Midbrain (tissue), 1 donor: ENCODE results near the gene SRD5A3.
A peak's percentile ranks its signal among the peaks of the same experiment; 100 is the strongest.
"Not testable (repeated sequence)": the region's sequence is repeated elsewhere in the genome, so short reads cannot be mapped to it uniquely, and the experiment has no call there.

Experiments
- DNase-seq: peaks from one replicate; lab custom pipeline; 2025; lab: John Stamatoyannopoulos, UW

SRD5A3 gene

DNA sequence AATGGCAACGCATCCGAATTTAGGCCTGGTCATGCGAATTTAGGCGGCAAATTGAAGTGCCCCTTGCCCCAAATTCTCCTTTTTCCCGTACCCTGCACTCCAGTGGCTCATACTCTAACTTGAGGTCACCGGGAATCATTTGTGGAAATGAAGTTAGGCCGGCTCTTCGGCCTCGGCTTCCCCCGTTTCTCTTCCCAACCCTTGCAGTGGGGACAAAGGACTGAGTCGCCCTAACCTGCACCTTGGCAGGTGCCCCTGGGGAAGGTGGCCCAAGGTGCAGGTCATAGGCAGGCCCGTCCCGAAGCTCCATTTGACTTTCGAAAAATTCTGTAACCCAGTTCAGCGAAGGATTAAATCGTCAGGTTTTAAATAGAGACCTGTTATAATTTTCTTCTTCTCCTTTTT lies 811 bp downstream of the SRD5A3 start:
- no peak for DNase-seq

DNA sequence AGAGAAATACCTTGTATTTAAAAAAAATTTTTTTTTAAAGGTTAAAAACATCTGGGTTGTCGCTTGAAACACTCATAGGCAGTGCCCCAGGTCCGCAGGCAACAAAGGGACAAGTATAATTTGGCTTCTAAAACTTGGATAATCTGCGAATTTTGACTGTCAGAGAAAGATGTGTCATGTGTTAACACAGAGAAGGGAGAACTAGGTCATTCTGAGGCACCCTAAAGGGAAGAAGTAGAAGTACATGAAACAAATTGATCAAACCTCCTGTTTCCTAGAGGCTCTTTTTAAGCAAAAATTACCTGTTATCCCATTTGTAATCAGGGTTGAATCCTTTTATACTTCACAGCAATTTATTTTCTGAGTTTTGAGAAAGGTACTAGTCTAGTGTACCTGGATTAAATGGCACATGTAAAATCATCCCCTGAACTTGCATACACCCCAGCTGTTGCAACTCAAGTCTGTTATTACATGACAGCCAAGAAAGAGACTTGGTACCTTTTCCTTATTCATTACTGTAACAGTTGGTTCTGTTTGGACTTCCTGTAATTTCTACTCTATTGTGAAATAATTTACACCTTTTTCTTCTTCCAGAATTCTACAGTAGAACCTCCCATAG lies 1.7 kb downstream of the SRD5A3 start:
- DNase-seq, result no peak

DNA sequence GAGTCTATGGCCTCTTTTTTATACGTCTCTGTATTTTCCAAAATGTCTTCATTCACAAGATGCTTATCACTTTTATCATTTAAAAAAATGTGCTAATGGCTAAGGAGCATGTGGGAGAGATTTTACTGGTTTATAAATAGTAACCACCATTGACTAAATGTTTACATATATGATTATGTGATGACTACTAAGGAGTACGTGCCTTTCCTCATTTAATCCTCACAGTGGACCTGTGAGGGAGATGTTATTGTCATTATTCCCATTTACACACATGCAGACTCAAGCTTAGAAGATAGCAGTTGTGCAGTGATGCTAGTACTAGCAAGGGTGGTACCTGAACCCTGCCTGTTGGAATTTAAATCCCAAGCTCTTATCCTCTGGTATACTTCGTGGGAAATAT lies 2.4 kb downstream of the SRD5A3 start:
- no peak for DNase-seq

DNA sequence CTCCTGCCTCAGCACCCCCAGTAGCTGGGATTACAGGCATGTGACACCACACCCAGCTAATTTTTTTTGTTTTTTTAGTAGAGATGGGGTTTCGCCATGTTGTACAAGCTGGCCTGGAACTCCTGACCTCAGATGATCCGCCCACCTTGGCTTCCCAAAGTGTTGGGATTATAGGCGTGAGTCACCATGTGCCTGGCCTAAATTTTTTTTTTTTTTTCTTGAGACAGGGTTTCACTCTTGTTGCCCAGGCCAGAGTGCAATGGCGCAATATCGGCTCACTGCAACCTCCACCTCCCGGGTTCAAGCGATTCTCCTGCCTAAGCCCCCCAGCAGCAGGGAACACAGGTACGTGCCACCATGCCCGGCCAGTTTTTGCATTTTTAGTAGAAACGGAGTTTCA lies 4.8 kb downstream of the SRD5A3 start:
- not testable (repeated sequence) for DNase-seq

GRCh38 chr4:55351824-55352223 lies 5.8 kb downstream of the SRD5A3 start:
- no peak for DNase-seq

- DNase-seq, result no peak
Observed at GRCh38 chr4:55352726-55353125, 6.7 kb downstream of the SRD5A3 start.

DNA sequence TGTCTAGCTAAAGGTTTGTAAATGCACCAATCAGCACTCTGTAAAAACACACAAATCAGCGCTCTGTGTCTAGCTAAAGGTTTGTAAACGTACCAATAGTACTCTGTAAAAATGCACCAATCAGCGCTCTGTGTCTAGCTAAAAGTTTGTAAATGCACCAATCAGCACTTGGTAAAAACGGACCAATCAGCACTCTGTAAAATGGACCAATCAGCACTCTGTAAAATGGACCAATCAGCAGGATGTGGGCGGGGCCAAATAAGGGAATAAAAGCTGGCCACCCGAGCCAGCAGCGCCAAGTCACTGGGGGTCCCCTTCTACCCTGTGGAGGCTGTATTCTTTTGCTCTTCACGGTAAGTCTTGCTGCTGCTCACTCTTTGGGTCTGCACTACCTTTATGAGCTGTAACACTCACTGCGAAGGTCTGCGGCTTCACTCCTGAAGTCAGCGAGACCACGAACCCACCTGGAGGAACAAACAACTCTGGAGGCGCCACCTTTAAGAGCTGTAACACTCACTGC lies 7.2 kb downstream of the SRD5A3 start:
- not testable (repeated sequence) for DNase-seq

- DNase-seq, result no peak
Observed at GRCh38 chr4:55354648-55355047, 8.6 kb downstream of the SRD5A3 start.

GRCh38 chr4:55355555-55355954 lies 9.5 kb downstream of the SRD5A3 start:
- DNase-seq, result no peak

GRCh38 chr4:55356991-55357461 lies 11.0 kb downstream of the SRD5A3 start:
- no peak for DNase-seq

DNA sequence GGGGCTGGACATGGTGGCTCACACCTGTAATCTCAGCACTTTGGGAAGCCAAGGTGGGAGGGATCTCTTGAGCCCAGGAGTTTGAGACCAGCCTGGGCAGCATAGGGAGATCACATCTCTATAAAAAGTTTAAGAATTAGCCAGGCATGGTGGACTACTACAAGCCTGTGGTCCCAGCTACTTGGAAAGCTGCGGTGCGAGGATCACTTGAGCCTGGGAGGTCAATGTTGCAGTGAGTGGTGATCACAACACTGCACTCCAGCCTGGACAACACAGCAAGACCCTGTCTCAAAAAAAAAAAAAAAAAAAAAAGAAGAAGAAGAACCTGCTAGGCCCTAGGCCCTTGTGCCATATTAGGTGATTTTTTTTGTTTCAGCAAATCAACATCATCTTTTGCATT lies 12.2 kb downstream of the SRD5A3 start:
- no peak for DNase-seq

GRCh38 chr4:55358668-55359067 lies 12.6 kb downstream of the SRD5A3 start:
- no peak for DNase-seq

DNA sequence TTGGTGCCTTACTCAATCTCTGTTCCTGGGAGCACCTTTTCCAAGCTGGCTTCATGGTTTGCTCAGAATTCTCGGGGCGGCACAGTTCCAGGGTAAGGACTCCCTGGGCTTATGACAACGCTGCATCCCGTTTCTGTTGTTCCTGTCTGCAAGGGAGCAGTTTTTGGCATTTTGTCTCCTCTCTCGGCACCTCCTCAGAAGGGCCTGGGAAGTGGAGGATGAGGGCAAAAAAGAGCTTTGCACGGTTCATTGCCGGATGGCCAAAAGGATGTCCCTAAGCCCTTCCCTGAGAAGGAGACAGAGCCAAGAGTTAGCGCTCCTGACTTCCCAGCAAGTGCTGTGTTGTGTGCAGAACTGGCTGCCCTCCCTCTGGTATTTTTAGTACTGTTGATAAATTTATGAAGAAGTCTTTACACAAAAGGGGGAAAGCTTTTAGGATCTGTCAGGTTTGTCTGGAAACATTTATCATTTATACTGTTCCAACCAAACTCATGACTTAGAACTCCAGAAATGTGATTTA lies 13.4 kb downstream of the SRD5A3 start:
- no peak for DNase-seq

DNA sequence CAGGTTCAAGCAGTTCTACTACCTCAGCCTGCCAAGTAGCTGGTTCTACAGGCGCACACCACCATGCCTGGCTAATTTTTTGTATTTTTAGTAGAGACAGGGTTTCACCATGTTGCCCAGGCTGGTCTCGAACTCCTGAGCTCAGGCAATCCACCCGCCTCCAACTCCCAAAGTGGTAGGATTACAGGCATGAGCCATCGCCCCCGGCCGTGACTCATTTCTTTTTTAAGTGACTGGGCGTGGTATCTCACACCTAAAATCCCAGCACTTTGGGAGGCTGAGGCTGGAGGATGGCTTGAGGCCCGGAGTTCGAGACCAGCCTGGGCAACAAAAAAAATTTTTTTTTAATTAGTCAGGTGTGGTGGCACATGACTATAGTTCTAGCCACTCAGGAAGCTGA lies 16.9 kb downstream of the SRD5A3 start:
- DNase-seq, result not testable (repeated sequence)

DNA sequence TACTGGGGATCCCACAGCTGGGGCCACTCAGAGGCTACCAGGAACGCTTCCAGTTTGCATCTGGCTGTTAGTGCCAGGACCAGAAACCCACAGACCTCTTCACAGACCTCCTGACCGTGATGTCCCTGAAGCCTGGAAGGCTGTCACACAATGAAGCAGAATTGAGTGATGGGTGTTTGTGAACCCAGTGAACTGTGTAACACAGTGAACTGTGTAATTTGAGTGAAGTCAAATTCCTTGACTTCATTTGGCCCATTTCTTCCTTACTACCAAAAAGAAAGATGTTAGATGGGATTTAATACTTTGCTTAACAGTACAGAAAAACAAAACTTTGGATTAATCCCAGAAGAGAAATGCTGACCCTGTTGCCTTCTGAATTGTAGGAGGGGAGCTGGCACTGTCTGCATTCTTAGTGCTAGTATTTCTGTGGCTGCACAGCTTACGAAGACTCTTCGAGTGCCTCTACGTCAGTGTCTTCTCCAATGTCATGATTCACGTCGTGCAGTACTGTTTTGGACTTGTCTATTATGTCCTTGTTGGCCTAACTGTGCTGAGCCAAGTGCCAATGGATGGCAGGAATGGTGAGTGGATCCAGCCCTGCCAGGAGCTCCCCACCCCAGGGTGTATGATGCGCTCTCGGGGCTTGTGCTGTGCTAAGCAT lies 17.8 kb downstream of the SRD5A3 start:
- peak; percentile 75 for DNase-seq

DNA sequence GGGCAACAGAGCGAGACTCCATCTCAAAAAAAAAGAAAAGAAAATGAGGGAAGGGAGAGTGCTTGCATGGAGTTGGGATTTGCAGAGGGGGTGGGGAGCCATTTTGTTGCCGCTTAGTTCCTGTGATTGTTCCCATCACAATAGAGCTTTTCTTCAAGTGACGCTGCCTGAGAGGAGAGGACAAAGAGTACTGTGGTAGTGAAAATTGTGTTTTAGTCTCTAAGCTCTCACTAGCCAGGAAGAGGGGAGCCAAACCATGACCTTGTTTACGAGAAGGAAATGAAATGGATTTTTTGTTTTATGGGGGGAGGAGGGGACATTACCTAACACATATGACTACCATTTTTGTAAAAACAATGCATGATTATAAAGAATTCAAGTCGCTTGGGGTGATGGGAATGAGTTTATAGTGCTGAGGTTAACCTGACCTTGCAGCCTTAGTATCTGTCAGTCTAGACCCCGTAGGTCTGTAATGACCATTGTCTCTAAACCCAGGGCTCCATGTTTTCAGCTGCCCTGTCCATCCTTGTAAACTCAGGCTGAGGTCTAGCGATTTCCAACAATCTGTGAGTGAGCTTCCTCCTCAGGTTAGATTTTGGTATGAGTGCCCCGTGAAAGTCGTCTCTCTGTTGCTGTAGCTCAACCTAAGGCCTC lies 18.8 kb downstream of the SRD5A3 start:
- peak; percentile 88 for DNase-seq

- no peak for DNase-seq
Observed at GRCh38 chr4:55365345-55365728, 19.3 kb downstream of the SRD5A3 start.

DNA sequence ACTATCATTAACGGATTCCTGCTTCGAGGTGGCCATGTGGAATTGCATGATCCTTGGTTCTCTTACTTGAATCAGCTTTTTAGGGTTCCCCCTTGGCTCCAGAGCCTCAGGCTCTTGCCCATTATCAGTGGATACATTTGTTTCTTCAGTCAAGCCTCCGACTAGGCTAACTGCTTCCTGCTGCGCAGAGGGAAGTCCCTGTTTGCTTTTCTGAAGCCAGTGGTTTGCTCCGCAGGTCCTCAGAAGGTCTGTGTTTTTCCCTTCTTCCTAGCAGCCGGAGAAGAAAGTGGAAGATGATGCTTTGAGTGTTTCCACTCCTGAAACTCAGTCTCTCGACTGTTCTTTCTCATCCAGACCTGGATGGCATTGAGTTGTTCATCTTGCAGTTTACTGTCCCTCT lies 20.6 kb downstream of the SRD5A3 start:
- no peak for DNase-seq

- DNase-seq, result no peak
Observed at GRCh38 chr4:55367084-55367722, 21.2 kb downstream of the SRD5A3 start.

DNA sequence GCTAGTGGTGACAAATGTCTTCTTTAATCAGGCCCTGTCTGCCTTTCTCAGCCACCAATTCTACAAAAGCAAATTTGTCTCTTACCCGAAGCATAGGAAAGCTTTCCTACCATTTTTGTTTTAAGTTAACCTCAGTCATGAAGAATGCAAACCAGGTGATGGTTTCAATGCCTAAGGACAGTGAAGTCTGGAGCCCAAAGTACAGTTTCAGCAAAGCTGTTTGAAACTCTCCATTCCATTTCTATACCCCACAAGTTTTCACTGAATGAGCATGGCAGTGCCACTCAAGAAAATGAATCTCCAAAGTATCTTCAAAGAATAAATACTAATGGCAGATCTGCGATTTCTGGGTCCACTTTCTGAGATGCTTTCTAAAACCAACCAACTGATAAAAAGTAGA lies 23.9 kb downstream of the SRD5A3 start:
- DNase-seq, result no peak

GRCh38 chr4:55372259-55372658 lies 26.2 kb downstream of the SRD5A3 start:
- DNase-seq, result no peak

DNA sequence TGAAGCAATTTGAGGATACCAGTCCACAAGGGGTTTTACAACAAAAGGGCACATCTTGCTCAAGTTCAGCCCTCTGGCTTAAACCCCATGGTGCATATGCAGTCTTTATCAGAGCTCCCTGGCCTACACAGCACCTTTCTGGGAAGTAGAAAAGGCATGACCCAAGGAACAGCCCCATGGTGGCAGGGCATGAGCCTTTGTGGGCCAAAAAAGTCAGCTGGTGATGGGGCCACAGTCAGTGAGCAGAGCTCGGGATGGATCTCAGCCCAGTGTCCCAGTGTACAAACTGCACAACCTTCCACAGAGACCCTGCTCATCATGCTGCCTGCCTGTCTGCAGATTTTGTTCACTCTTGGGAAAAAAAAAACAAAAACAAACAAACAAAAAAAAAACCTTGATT lies 27.4 kb downstream of the SRD5A3 start:
- DNase-seq, result peak; percentile 12
